Left ventricle myocardium superior (tissue), 1 donor: ENCODE results near the gene PDE6C. TPM values are rescaled to one million over a fixed set of nuclear protein-coding genes. Genes with fewer than 3 reads are reported as not detected.
"Not testable (repeated sequence)": the region's sequence is repeated elsewhere in the genome, so short reads cannot be mapped to it uniquely, and the experiment has no call there.

Experiments used
- ATAC-seq: fragments of 200-7000 bp; cut with Tn5 transposase; one replicate; pipeline ENCODE4 v1.9.1; 2020; ENCODE audit warnings: mild to moderate bottlenecking, moderate library complexity
- DNase-seq: peaks from one replicate; pipeline ENCODE4 v3.0.0-alpha.2; 2020
- intact Hi-C: fragments of 100-400 bp; cut with micrococcal nuclease; formaldehyde crosslinking; loops from one replicate; pipeline ENCODE4 v1.11.0; 2022
- total RNA-seq: library from RNA; stranded (reverse); fragmentation: NEBNext Ultra II Directional; extraction: Animal tissue kit (Norgen Biotek cat#: 25700); gene quantifications from one replicate; pipeline ENCODE4 v1.2.1, GENCODE V29; 2021
- donor health status: DM: no; HTN: yes; CAD: no; lungs with severe emphysema.

Gene PDE6C
- total RNA-seq, 1 donor from 2014 or later, result not detected

GRCh38 chr10:93678805-93679587 is 66.7 kb downstream of the PDE6C start:
- peak; percentile 81 for ATAC-seq
- intact Hi-C loops, result no loop called here
- DNase-seq, result no peak

DNA sequence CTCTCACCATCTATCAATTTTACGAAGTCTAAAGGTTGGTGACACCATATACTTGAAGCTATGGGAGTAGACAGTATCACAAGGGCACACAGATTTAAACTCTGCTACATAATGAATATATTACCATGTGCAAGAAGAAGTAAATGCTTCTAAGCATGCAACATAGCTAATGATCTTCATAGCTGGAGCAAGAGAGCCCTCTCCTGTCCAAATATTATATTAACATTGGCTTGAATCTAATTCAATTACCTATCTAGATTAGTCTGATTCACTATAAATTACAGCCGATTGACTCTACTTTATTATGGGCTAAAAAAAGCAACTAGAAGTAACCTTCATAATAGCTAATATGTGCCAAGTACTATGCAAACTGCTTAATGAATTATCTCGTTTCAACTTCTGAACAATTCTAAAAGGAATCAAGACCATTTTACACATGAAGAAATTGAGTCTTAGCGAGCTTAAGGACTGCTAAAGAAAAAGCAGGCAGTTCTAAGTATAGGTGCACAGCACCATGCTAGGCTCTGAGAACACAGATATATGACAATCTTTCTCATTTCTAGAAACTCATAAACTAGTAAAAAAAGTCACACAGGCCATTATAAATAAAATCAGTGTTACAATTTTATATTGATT is 68.2 kb downstream of the PDE6C start:
- intact Hi-C loops, result no loop called here
- peak; percentile 66 for ATAC-seq

GRCh38 chr10:93687737-93688136 is 75.4 kb downstream of the PDE6C start:
- no peak for ATAC-seq
- DNase-seq, result no peak
- intact Hi-C loops, result no loop called here

More for the DNA sequence above, 68.2 kb downstream of the PDE6C start:
- DNase-seq, result no peak

DNA sequence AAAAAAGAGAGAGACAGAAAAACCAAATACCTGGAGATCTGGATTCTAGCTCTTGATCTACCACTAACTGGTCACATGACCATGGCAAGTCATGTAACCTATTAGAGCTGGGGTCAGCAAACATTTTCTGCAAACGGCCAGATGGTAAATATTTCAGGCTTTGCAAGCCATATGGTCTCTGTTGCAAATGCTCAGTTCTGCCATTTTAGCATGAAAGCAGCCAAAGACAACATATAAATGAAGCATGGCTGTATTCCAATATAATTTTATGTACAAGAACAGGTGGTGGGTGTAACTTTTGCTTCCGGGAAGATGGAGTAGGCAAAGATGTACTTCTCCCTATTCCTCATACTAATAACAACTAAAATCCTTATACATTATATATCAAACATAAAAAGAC is 83.4 kb downstream of the PDE6C start:
- DNase-seq, result no peak
- intact Hi-C loops, result no loop called here
- no peak for ATAC-seq

GRCh38 chr10:93696582-93696981 is 84.2 kb downstream of the PDE6C start:
- intact Hi-C loops, ATAC-seq, DNase-seq: not testable (repeated sequence)

DNA sequence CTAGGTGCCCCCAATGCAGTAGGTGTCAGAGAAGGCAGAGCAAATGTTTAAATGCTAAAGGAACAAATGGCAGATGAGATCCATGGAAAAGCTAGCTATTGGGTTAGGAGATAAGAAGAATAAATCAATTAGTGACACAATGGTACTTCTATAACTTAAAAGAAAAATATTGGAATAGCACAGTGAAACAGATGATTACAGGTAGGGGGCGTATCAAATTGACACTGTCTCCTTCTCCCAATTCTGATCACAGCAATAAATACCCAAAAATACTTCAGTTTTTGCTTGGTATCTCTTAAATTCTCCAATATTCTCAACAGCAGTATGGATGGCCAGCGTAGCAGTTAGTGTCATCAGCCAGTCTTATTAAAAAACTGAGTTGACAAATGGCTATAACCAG is 84.9 kb downstream of the PDE6C start:
- intact Hi-C loops, result no loop called here
- no peak for ATAC-seq
- no peak for DNase-seq

DNA sequence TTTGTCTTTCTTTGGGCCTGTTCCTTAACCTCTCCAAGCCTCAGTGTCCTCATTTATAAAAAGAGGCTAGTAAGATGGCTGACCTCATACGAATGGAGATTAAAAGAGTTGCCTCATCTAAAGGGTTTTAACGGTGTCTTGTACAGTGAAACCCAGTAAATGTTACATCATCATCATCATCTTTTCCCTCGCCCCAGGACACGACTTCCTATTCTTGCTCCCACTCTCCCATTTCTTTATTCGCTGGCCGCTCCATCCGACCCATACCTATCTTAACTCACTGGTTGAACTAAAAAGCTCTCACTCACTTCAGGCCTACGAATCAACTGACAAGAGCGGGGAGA is 89.5 kb downstream of the PDE6C start:
- intact Hi-C loops, result no loop called here
- DNase-seq (no peak), ATAC-seq (peak; percentile 29)

GRCh38 chr10:93702210-93703001 is 90.1 kb downstream of the PDE6C start, which contains the start of gene FRA10AC1:
Gene FRA10AC1, minus strand, starts transcription at chr10:93702592. Its CDS starts 2,486 bp downstream, at chr10:93700106.
- DNase-seq (peak; percentile 94), ATAC-seq (peak; percentile 99)
- intact Hi-C loops, result no loop called here

DNA sequence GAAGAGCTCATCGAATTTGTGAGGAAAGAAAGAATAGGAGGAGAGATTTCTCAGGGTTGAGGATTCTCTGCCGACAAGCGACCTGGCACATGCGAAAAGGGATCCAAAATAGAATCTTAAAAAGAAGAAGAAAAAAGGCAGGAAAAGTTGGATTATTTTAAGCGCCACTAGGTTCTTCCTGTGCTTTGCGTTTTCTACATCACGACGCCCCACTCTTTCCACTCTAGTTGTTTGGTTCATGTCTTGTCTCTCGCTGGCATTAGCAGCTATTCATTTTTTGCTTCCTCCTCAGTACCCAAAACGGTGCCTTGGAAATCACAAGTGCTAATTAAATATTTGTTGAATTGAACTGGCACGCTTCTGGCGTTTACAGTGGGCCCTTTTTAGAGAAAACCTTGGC is 90.7 kb downstream of the PDE6C start:
- ATAC-seq (peak; percentile 10), DNase-seq (no peak)
- intact Hi-C loops, result no loop called here

- intact Hi-C loops, result no loop called here
- DNase-seq, result no peak
- ATAC-seq, result no peak
Measured at GRCh38 chr10:93703841-93704240, 91.5 kb downstream of the PDE6C start.

- DNase-seq (no peak), ATAC-seq (no peak)
- intact Hi-C loops, result no loop called here
Measured at GRCh38 chr10:93704451-93704850, 92.1 kb downstream of the PDE6C start.

GRCh38 chr10:93707623-93708022 is 95.3 kb downstream of the PDE6C start:
- intact Hi-C loops, result no loop called here
- DNase-seq (no peak), ATAC-seq (no peak)

GRCh38 chr10:93710333-93710909 is 98.1 kb downstream of the PDE6C start:
- intact Hi-C loops, result no loop called here
- ATAC-seq, result no peak
- no peak for DNase-seq

DNA sequence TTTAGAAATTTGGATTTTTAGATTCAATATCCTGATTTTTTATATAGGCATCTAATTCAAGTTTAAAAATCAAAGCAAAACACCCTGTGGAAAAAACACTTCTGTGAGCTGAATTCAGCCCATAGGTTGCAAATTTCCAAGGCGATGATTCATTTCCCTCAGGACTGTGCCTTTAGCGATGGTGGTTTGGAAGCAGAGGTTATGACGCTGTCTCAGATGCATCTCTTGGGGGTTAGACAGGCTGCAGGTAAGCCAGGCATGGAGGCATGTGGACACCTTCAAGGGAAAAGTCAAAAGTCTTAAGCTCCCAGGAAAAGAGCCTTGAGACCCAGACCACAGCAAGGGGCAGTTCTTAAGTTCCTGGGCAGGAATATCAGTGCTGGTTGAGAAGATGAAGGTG is 99.6 kb downstream of the PDE6C start:
- ATAC-seq (no peak), DNase-seq (no peak)
- intact Hi-C loops, result no loop called here

- no peak for DNase-seq
- intact Hi-C loops, result no loop called here
- ATAC-seq, result no peak
Measured at GRCh38 chr10:93712593-93712992, 100.3 kb downstream of the PDE6C start.

DNA sequence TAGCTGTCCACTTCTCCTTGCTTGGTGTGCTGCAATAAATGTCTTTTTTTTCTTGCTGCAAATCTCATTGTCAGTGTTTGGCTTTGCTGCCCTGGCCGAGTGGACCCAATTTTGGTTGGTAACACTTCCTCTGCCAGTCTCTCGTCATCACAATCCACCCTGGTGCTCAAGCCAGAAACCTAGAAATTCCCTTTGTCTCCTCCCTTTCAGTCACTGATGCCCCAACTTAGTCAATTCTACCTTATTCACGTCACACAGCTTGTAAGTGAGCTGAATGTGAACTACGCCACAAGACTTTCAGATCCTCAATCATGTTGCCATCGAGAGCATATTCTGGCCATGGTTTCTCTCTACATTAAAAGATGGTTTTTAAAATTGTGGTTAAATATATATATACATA is 103.0 kb downstream of the PDE6C start:
- intact Hi-C loops, result no loop called here
- ATAC-seq, result no peak
- DNase-seq, result no peak
